Thyroid gland (tissue), 4 donors: ENCODE measurements around the gene REV3L. TPM values are rescaled to one million over a fixed set of nuclear protein-coding genes. Genes with fewer than 3 reads are reported as not detected.
A peak's percentile ranks its signal among the peaks of the same experiment; 100 is the strongest.
"Not testable (repeated sequence)": the region's sequence is repeated elsewhere in the genome, so short reads cannot be mapped to it uniquely, and the experiment has no call there.

ENCODE experiments used
- DNase-seq, 2 donors: peaks; one replicate each; pipeline ENCODE4 v3.0.0-alpha.2; 2019
- H3K27ac ChIP-seq, 3 donors: fragments of 200-600 bp; sonication (generic); 1 replicate in 2 of 3; 2 replicates in 1 of 3; pipeline ENCODE4 v1.5.1; 2016 to 2019; ENCODE audit warnings: mild to moderate bottlenecking in 1 of 3, moderate library complexity in 1 of 3
- H3K27me3 ChIP-seq: fragments of 200-600 bp; sonication (generic); one replicate; pipeline ENCODE4 v1.5.1; 2019
- H3K36me3 ChIP-seq, 2 donors: fragments of 200-600 bp; sonication (generic); one replicate each; pipeline ENCODE4 v1.5.1; 2016 to 2019
- H3K4me1 ChIP-seq, 2 donors: fragments of 200-600 bp; sonication (generic); one replicate each; pipeline ENCODE4 v1.5.1; 2017 to 2019
- H3K4me3 ChIP-seq, 3 donors: fragments of 200-600 bp; sonication (generic); replicated peaks in 1 of 3; 1 replicate in 2 of 3; 2 replicates in 1 of 3; pipeline ENCODE4 v1.5.1; 2016; ENCODE audit warnings: mild to moderate bottlenecking in 1 of 3
- H3K9me3 ChIP-seq: fragments of 200-600 bp; sonication (generic); one replicate; pipeline ENCODE4 v1.5.1; 2017
- POLR2A ChIP-seq, 2 donors: fragments of 450-650 bp; IDR thresholded peaks; one replicate each; pipeline ENCODE4 v1.6.1; 2017; ENCODE audit warnings: antibody characterized with exemption in 2 of 2, mild to moderate bottlenecking in 2 of 2, moderate library complexity in 1 of 2
- WGBS, 2 donors: methylation state at CpG; one replicate each; pipeline ENCODE4 v1.1.5; 2017; 5-methylcytosine and 5-hydroxymethylcytosine counted together
- intact Hi-C: fragments of 100-400 bp; cut with DNase I; formaldehyde crosslinking; loops from one replicate; pipeline ENCODE4 v1.15.1; 2023
- total RNA-seq, 4 donors: library from RNA; depleted of rRNA; stranded (reverse); fragments of >200 nt; gene quantifications; one replicate each; pipeline ENCODE4 v1.2.3, GENCODE V29; 2016
- TF ChIP-seq, protein P1 (sequence below), 6 experiments: fragments of 200-600 bp in 3 of 6; fragments of 450-650 bp in 3 of 6; sonication (generic) in 3 of 6; IDR thresholded peaks; one replicate each; pipeline ENCODE4 v1.5.1; 2016 to 2019; ENCODE audit warnings: antibody characterized with exemption in 6 of 6, mild to moderate bottlenecking in 2 of 6, inconsistent platforms in 1 of 6, moderate library complexity in 1 of 6

The REV3L gene
- total RNA-seq, 4 donors from 2014 or later, result 38.2 to 73.5 (median 60.0) TPM

DNA sequence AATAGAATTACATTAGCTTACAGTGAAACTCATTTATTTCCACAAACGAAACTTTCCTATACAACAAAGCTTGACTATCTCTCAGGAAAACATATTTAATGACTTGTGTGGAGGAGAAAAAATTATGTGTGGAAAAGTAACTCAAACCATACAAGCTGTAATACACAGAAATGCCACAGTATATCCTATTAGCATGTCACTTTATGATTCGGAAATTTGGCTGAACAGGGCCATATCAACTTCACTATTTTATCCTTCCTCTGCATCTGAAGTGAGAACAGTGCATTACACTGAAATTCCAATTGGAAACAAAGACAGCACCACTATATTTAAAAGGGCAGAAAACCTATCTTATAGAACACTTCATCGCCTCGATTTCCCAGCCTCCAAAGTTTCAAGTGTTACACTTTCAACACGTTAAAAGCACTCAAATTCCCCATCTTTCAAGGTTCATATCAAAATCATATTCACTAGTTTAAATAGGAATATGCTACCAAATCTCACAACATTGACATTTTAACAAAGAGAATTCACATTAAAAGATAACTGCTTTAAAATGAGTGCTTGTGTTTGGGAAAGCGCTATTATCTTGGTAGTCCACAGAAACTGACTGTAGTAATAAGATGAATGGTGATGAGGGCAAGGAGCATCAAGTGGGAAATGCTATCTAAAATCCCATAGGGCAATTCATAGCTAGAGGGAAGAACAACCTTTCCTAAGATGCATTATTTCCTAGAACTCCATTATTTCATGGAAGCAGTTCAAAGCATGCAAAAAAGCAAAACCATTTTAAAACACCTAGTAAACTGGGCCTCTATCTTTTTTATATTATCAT, 1.8 kb downstream of the REV3L start:
- Histone ChIP-seq H3K27me3 (no peaks in the 10 kb centered on the region), H3K36me3 (no peaks in the 10 kb centered on the region), H3K27ac (peak overlapping the region; percentile 98 to 99 (median 99)), H3K9me3 (no peaks in the 10 kb centered on the region), H3K4me3 (peak overlapping the region in 1 of 3 donors; percentile 92), H3K4me1 (peaks cover 31 to 40% of the 10 kb centered on the region in 2 donors)
- intact Hi-C loops, result loop anchor here (5.0 to 10.0 kb wide), 2 partner anchors 71 to 124 kb away; partner anchors contain the start of gene TRAF3IP2
- 47 to 55% methylated on average over 6 of the region's 6 CpGs for WGBS, 2 donors
- TF ChIP-seq, protein P1, sequence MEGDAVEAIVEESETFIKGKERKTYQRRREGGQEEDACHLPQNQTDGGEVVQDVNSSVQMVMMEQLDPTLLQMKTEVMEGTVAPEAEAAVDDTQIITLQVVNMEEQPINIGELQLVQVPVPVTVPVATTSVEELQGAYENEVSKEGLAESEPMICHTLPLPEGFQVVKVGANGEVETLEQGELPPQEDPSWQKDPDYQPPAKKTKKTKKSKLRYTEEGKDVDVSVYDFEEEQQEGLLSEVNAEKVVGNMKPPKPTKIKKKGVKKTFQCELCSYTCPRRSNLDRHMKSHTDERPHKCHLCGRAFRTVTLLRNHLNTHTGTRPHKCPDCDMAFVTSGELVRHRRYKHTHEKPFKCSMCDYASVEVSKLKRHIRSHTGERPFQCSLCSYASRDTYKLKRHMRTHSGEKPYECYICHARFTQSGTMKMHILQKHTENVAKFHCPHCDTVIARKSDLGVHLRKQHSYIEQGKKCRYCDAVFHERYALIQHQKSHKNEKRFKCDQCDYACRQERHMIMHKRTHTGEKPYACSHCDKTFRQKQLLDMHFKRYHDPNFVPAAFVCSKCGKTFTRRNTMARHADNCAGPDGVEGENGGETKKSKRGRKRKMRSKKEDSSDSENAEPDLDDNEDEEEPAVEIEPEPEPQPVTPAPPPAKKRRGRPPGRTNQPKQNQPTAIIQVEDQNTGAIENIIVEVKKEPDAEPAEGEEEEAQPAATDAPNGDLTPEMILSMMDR (IDR thresholded peaks at IDR 0.05), result no peak
- no peak for TF ChIP-seq POLR2A (IDR thresholded peaks at IDR 0.05)
- DNase-seq, result no peak

DNA sequence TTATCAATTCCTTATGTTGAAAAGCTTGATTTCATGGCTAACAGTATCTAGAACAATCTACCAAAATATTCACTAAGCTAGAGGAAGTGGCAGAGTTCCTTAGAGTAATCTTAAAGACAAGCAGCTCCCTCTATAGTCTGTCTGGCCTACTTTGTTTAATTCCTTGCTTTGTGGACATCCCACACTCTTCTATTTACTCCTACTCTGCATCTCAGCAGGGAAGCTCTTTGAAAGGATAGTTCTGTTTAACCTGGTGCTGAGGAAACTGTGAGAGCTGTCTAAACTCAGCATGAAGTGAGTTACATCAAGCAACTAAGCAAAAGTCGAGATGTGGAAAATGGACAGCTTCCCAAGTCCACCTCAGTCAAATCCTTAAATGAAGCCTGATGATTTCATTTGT, 4.3 kb downstream of the REV3L start:
- no peak for TF ChIP-seq POLR2A (IDR thresholded peaks at IDR 0.05)
- TF ChIP-seq, protein P1 (IDR thresholded peaks at IDR 0.05), result peak in 3 of 6 experiments; percentile 34 to 38 (median 36)
- DNase-seq, result no peak
- Histone ChIP-seq H3K27me3 (no peaks in the 10 kb centered on the region), H3K4me1 (peaks cover 29 to 31% of the 10 kb centered on the region in 2 donors), H3K4me3 (no peak overlapping the region), H3K36me3 (no peaks in the 10 kb centered on the region), H3K9me3 (no peaks in the 10 kb centered on the region), H3K27ac (no peak overlapping the region)
- 44 to 52% methylated on average over 1 of the region's 1 CpG for WGBS, 2 donors
- intact Hi-C loops, result no loop called here

DNA sequence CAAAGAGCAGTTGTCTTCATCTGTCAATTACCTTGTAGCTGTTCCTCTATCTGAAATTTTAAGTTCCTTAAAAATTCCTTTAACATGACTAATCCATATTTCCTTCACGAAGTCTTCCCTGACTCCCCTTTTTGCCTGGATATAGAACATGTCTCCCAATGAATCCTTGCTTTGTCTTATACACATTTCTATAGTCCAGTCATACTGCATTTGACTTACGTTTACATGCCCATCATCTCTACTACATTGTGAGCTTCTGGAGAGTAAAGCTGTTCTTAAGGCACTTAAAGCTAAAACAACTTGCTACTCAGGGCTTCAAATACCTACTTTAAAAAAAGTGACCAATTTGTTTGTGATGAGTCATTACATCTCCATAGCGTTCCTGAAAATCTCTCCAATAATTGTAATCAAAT, 4.9 kb downstream of the REV3L start:
- intact Hi-C loops, result no loop called here
- no peak for TF ChIP-seq POLR2A (IDR thresholded peaks at IDR 0.05)
- TF ChIP-seq, protein P1 (IDR thresholded peaks at IDR 0.05), result no peak
- 35 to 37% methylated on average over 3 of the region's 3 CpGs for WGBS, 2 donors

DNA sequence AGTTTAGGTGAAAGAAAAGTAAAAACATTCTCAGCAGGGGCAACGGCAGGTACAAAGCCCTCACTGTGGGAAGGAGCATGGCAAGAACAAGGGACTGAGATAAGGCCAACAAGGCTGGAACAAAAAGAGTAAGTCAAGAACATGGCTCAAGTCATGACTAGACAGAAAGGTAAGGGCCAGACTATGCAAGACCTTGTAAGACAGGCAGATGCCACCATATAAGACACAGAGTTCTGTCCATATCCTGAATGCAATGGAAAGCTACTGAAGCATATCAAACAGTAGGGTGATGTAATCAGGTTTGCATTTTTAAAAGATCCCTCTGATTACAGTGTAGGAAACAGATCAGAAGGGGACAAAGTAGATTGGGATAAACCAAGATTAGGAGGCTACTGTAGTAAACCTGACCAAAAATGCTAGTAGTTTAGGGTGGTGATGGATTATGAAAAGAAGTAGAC, 5.5 kb downstream of the REV3L start:
- intact Hi-C loops, result no loop called here
- TF ChIP-seq, protein P1 (IDR thresholded peaks at IDR 0.05), result no peak
- TF ChIP-seq POLR2A (IDR thresholded peaks at IDR 0.05), result no peak
- no peak overlapping the region for H3K4me3 ChIP-seq
- H3K4me1 ChIP-seq, result peaks cover 29 to 31% of the 10 kb centered on the region in 2 donors
- no peaks in the 10 kb centered on the region for H3K36me3 ChIP-seq
- H3K9me3 ChIP-seq, result no peaks in the 10 kb centered on the region
- H3K27me3 ChIP-seq, result no peaks in the 10 kb centered on the region
- 69 to 74% methylated on average over 1 of the region's 1 CpG for WGBS, 2 donors
- H3K27ac ChIP-seq, result no peak overlapping the region
- DNase-seq, result no peak

More for the DNA sequence above, 4.9 kb downstream of the REV3L start:
- DNase-seq, result no peak
- Histone ChIP-seq H3K36me3 (no peaks in the 10 kb centered on the region), H3K27ac (no peak overlapping the region), H3K4me1 (peaks cover 29 to 31% of the 10 kb centered on the region in 2 donors), H3K27me3 (no peaks in the 10 kb centered on the region), H3K9me3 (no peaks in the 10 kb centered on the region), H3K4me3 (no peak overlapping the region)

DNA sequence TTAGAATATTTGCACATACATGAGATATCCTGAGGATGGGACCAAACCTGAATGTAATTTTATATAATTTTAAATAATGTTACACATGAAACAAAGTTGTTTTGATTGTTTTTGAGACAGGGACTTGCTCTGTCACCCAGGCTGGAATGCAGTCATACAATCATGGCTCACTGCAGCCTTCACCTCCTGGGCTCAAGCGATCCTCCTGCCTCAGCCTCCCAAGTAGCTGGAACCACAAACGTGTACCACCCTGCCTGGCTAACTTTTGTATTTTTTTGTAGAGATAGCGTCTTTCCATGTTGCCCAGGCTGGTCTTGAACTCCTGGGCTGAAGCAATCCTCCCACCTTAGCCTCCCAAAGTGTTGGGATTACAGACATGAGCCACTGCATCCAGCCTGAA, 7.0 kb downstream of the REV3L start:
- H3K27me3 ChIP-seq, H3K27ac ChIP-seq, H3K4me3 ChIP-seq, H3K9me3 ChIP-seq, H3K36me3 ChIP-seq, DNase-seq, intact Hi-C loops: not testable (repeated sequence)
- peaks cover 23 to 27% of the 10 kb centered on the region in 2 donors for H3K4me1 ChIP-seq
- WGBS, 2 donors, result 94 to 100% methylated on average over 3 of the region's 3 CpGs
